GM12865 (cell line): ENCODE data around the gene CA5B.
A peak's percentile ranks its signal among the peaks of the same experiment; 100 is the strongest.

Experiments used
- DNase-seq: peaks from one replicate; pipeline ENCODE4 v3.0.0; 2010; ENCODE audit warnings: low read depth
- H3K4me3 ChIP-seq: 2 replicates; pipeline ENCODE4 v1.5.1; 2011; ENCODE audit warnings: mild to moderate bottlenecking, low read depth, low read length, control low read depth
- TF ChIP-seq, protein P1 (sequence below): IDR thresholded peaks from 2 replicates; pipeline ENCODE4 v1.5.1; 2011; ENCODE audit warnings: low read length, control low read depth, low read depth, inconsistent platforms; ENCODE audit not compliant: insufficient read depth; ENCODE audit errors: missing control alignments

CA5B gene

DNA sequence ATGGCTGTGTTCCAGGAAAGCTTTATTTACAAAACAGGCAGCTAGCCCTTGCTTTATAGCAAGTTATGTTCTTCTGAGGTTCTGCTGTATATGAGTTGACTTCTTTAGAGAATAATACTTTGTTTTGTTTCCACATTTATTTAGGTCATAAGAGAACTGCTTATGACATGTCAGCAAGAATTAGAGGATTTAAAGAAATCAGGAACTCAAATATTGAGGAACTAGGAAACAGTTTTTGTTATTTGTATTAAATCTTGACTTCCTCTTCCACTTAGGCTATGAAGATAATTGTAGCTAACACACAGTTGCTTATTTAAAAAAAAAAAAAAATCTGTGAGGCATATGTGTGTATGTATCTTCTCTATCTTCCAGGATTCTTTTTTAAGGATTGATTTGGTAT, 66.5 kb downstream of the CA5B start:
- TF ChIP-seq, protein P1, sequence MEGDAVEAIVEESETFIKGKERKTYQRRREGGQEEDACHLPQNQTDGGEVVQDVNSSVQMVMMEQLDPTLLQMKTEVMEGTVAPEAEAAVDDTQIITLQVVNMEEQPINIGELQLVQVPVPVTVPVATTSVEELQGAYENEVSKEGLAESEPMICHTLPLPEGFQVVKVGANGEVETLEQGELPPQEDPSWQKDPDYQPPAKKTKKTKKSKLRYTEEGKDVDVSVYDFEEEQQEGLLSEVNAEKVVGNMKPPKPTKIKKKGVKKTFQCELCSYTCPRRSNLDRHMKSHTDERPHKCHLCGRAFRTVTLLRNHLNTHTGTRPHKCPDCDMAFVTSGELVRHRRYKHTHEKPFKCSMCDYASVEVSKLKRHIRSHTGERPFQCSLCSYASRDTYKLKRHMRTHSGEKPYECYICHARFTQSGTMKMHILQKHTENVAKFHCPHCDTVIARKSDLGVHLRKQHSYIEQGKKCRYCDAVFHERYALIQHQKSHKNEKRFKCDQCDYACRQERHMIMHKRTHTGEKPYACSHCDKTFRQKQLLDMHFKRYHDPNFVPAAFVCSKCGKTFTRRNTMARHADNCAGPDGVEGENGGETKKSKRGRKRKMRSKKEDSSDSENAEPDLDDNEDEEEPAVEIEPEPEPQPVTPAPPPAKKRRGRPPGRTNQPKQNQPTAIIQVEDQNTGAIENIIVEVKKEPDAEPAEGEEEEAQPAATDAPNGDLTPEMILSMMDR = no peak
- no peak overlapping the region for H3K4me3 ChIP-seq
- no peak for DNase-seq

DNA sequence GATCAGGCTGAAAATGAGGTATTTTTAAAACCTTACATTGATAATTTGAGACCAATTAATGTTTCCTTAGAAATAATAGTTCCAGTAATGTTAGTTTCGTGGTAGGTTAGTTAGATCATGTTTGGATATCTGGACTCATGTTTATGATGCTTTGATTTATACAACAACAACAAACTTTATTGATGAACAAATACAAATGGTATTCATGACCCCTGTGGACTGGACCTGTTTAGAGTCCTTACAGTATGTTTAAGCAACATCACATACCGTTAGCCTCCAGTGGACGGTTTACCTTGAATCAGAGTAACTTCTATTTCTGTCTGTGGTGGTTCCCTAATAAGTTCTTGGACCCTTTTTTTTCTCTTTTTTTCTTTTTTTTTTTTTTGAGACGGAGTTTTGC, 70.2 kb downstream of the CA5B start:
- no peak overlapping the region for H3K4me3 ChIP-seq
- TF ChIP-seq, protein P1 = no peak
- DNase-seq = no peak

DNA sequence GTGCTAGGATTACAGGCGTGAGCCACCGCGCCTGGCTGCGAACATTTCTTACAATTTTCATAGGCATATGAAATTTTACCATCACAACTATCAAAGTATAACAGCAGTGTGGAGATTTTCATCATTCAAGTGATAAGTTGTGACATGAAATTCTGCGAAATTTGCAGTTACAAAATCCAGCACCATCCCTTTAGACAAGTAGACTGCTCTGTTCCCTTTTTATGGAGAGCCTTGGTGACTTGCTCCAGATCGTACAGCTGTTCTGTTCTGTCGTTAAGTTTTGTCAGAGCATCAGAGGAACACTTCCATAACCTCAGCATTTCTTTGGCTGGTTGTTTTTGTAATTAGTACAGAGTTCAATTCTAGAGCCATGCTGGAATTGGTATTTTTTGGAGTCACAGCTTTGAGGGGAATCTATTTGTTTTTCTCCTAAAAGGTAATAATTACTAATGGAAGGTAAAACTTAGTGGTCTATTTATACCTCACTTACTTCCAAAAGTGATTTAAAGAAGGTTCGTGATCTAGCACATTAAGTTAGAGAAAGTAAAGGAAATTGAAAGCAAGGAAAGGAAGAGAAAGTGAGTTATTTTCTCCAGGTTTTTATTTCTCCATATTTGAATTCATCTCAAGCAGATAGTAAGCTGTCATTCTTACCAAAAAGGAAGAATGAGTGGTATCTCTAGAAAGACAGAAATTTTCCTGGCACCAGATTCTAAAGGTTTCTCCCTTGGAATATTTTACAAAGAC, 74.3 kb downstream of the CA5B start:
- no peak overlapping the region for H3K4me3 ChIP-seq
- no peak for DNase-seq
- TF ChIP-seq, protein P1 = no peak

DNA sequence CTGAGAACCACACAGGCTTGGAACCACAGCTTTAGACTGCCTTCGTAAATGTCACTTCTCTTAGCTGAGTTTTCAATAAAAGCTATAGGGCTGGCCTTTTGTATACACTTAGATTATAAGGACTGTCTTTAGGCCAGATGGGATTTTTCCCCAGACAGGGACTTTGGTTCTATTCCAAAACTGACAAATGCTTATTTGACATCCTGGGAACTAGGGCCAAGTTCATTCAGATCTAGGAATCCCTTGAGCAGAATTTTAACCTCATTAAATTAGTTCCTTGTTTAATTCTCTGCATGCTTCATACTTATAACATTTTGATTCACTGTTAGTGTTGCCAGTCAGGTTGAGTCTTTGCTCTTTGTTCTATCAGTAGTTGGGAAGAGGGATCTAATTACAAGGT, 75.3 kb downstream of the CA5B start:
- TF ChIP-seq, protein P1 = no peak
- H3K4me3 ChIP-seq = no peak overlapping the region

DNA sequence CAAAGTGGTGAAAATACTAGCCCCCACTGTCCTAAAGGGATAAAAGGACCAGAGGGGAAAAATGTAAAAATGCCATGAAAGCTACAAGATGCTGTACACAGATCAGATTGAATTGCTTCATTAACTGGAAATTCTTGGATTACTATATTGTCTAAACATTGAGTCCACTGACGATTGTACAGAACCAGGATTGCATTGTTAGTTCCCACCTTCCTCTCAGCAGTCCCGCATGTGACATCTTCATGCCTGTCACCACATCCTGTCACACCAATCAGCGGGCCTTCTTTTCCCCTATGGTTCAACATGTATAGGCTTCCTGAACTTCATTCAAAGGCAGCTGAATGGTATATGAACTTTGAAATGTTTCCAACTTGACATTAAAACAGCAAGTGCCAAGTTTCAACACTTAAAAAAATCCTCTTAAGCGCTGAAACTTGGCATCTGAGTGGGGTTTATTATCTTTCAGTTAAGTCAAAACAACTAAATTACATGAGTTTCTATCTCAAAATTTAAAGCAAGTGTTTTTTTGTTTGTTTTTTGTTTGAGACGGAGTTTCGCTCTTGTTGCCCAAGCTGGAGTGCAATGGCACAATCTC, 76.8 kb downstream of the CA5B start:
- no peak overlapping the region for H3K4me3 ChIP-seq
- DNase-seq = no peak
- TF ChIP-seq, protein P1 = no peak

More for the DNA sequence above, 75.3 kb downstream of the CA5B start:
- DNase-seq = no peak

DNA sequence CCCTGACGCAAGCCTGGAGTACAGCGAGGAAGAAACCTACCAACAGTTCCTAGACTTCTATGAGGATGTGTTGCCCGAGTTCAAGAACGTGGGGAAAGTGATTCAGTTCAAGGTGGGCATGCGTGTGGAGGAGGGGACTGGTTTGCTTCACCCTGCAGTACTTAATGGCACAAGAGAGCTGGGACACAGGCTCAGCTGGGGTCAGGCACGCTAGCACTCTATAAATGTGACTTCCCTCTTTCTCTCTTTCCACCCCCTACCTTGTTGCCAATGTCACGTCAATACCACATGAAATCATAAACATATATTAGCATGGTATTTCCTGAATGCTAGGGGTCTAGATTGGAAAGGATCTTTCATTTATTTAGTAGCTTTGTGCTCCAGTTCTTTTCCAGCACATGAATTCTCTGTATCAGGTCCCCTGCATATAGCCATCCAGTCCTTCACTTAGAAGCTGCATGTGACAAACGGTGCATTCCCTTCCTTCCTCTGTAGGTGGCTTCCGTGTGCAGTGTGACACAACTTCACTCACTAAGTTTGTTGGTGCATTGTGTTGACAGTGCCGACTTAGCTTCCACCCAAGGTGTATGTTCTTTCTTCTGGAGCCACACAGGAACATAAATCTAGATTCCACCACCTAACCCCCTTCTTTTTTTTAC, 77.8 kb downstream of the CA5B start:
- DNase-seq = peak; percentile 56
- TF ChIP-seq, protein P1 = peak; percentile 47
- no peak overlapping the region for H3K4me3 ChIP-seq
